Stimulated activated CD4-positive, alpha-beta T cell treated with anti-CD3 and anti-CD28 coated beads, TNF-alpha, amount 100 ng/mL, for 4 hours (primary cell): ENCODE measurements around the gene WNT11.

ENCODE experiments used
- DNase-seq, 3 experiments: peaks; one replicate each; pipeline ENCODE4 v3.0.0-alpha.2; 2020; ENCODE audit warnings: low read depth in 3 of 3

Gene WNT11

GRCh38 chr11:76174330-76174729, 32.0 kb downstream of the WNT11 start:
- DNase-seq = no peak

- no peak for DNase-seq
Observed at GRCh38 chr11:76173663-76174062, 32.6 kb downstream of the WNT11 start.

- DNase-seq = no peak
Observed at GRCh38 chr11:76172583-76172982, 33.7 kb downstream of the WNT11 start.

- no peak for DNase-seq
Observed at GRCh38 chr11:76170468-76170867, 35.8 kb downstream of the WNT11 start.

- DNase-seq = no peak
Observed at GRCh38 chr11:76169473-76169896, 36.8 kb downstream of the WNT11 start.

- DNase-seq = no peak
Observed at GRCh38 chr11:76167590-76167989, 38.7 kb downstream of the WNT11 start.

GRCh38 chr11:76166314-76166713, 40.0 kb downstream of the WNT11 start:
- no peak for DNase-seq

- DNase-seq = no peak
Observed at GRCh38 chr11:76164861-76165751, 41.2 kb downstream of the WNT11 start.

GRCh38 chr11:76164081-76164480, 42.2 kb downstream of the WNT11 start:
- DNase-seq = no peak

- DNase-seq = no peak
Observed at GRCh38 chr11:76163289-76163880, 42.9 kb downstream of the WNT11 start.

GRCh38 chr11:76162336-76163288, 43.7 kb downstream of the WNT11 start:
- DNase-seq = no peak

GRCh38 chr11:76161261-76161961, 44.9 kb downstream of the WNT11 start:
- no peak for DNase-seq

GRCh38 chr11:76160856-76161255, 45.4 kb downstream of the WNT11 start:
- no peak for DNase-seq

- DNase-seq = no peak
Observed at GRCh38 chr11:76159983-76160661, 46.2 kb downstream of the WNT11 start.

GRCh38 chr11:76159303-76159937, 46.9 kb downstream of the WNT11 start:
- DNase-seq = no peak

GRCh38 chr11:76158394-76159302, 47.7 kb downstream of the WNT11 start:
- no peak for DNase-seq

GRCh38 chr11:76157891-76158290, 48.4 kb downstream of the WNT11 start:
- no peak for DNase-seq

- DNase-seq = no peak
Observed at GRCh38 chr11:76156971-76157427, 49.3 kb downstream of the WNT11 start.
